Uterus (tissue), 4 donors: ENCODE measurements around the gene TMEM126B. TPM values are rescaled to one million over a fixed set of nuclear protein-coding genes. Genes with fewer than 3 reads are reported as not detected.
"Not testable (repeated sequence)": the region's sequence is repeated elsewhere in the genome, so short reads cannot be mapped to it uniquely, and the experiment has no call there.

Experiments used
- DNase-seq, 2 donors: peaks; one replicate each; pipeline ENCODE4 v3.0.0-alpha.2; 2019 to 2020
- H3K27ac ChIP-seq, 2 donors: fragments of 200-600 bp; sonication (generic); 1 replicate in 1 of 2; 2 replicates in 1 of 2; pipeline ENCODE4 v1.5.1; 2016 to 2018
- H3K27me3 ChIP-seq, 2 donors: fragments of 200-600 bp; sonication (generic); one replicate each; pipeline ENCODE4 v1.5.1; 2018 to 2019; ENCODE audit warnings: control low read depth in 1 of 2
- H3K36me3 ChIP-seq, 2 donors: fragments of 200-600 bp; sonication (generic); one replicate each; pipeline ENCODE4 v1.5.1; 2019; ENCODE audit warnings: control low read depth in 1 of 2
- H3K4me1 ChIP-seq, 2 donors: fragments of 200-600 bp; sonication (generic); one replicate each; pipeline ENCODE4 v1.5.1; 2018 to 2019; ENCODE audit warnings: control low read depth in 1 of 2
- H3K4me3 ChIP-seq, 2 donors: fragments of 200-600 bp; sonication (generic); 1 replicate in 1 of 2; 2 replicates in 1 of 2; pipeline ENCODE4 v1.5.1; 2018 to 2019; ENCODE audit warnings: mild to moderate bottlenecking in 1 of 2
- H3K9me3 ChIP-seq, 2 donors: fragments of 200-600 bp; sonication (generic); one replicate each; pipeline ENCODE4 v1.5.1; 2019; ENCODE audit warnings: control low read depth in 1 of 2
- POLR2A ChIP-seq, 2 donors: fragments of 450-650 bp; IDR thresholded peaks; one replicate each; pipeline ENCODE4 v1.6.1; 2016; ENCODE audit warnings: antibody characterized with exemption in 2 of 2, mild to moderate bottlenecking in 1 of 2, moderate library complexity in 1 of 2
- intact Hi-C: fragments of 100-400 bp; cut with DNase I; formaldehyde crosslinking; loops from one replicate; pipeline ENCODE4 v1.15.1; 2023; ENCODE audit warnings: low total_unique reads
- total RNA-seq, 4 donors: library from RNA; depleted of rRNA in 3 of 4; stranded (reverse); fragments of >200 nt in 3 of 4; gene quantifications; one replicate each; pipeline versions ENCODE4 v1.1.0 to v1.2.4, GENCODE V29; 2014 to 2023
- TF ChIP-seq, protein P1 (sequence below), 4 experiments: fragments of 200-600 bp in 2 of 4; fragments of 450-650 bp in 2 of 4; sonication (generic) in 2 of 4; IDR thresholded peaks; one replicate each; pipeline ENCODE4 v1.5.1; 2016 to 2019; ENCODE audit warnings: antibody characterized with exemption in 4 of 4, mild to moderate bottlenecking in 2 of 4, moderate library complexity in 1 of 4
- donor health status: DM: yes; HTN: yes; CAD: no.

Gene TMEM126B
- total RNA-seq, 4 donors from 2014 or later, result 36.5 to 119 (median 57.9) TPM

DNA sequence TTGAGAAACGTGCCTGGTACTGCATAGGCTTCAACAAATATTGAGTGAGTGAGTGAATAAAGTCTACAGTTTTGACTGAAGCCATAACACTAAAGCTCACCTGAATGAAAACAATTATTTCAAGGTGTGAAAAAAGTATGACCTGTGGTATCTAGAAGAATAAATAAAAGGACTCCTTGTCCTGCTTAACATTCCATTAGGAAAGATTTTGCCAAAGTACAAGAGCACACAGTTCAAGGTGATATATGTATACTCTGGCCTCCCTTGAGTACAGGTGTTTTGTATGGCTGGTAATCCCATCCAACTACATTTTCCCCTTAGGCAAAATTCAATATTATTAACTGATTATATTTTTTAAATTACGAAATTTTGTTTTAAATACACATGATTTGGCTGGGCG lies 38.3 kb downstream of the TMEM126B start:
- H3K9me3 ChIP-seq, result no peaks in the 10 kb centered on the region

DNA sequence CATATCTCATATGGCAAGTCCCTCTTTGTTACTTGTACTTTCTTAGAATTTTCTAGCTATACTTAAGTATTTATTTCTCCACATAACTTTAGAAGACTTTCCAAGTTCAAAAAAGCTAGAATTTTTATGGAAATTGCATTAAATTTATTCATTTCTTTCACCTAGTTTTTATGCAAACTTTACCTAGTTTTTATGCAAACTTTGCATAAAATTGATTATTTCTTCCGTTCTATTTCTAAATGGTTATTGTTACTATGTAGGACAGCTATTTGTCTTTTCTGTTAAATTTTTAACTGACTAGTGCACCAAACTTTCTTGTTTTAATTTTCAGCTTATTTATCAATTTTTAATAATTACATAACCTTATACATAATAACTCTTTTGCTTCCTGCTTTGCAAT lies 39.8 kb downstream of the TMEM126B start:
- TF ChIP-seq POLR2A (IDR thresholded peaks at IDR 0.05), result no peak
- TF ChIP-seq, protein P1, sequence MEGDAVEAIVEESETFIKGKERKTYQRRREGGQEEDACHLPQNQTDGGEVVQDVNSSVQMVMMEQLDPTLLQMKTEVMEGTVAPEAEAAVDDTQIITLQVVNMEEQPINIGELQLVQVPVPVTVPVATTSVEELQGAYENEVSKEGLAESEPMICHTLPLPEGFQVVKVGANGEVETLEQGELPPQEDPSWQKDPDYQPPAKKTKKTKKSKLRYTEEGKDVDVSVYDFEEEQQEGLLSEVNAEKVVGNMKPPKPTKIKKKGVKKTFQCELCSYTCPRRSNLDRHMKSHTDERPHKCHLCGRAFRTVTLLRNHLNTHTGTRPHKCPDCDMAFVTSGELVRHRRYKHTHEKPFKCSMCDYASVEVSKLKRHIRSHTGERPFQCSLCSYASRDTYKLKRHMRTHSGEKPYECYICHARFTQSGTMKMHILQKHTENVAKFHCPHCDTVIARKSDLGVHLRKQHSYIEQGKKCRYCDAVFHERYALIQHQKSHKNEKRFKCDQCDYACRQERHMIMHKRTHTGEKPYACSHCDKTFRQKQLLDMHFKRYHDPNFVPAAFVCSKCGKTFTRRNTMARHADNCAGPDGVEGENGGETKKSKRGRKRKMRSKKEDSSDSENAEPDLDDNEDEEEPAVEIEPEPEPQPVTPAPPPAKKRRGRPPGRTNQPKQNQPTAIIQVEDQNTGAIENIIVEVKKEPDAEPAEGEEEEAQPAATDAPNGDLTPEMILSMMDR (IDR thresholded peaks at IDR 0.05), result no peak
- Histone ChIP-seq H3K27ac (no peak overlapping the region), H3K4me3 (no peak overlapping the region), H3K4me1 (no peaks in the 10 kb centered on the region), H3K9me3 (no peaks in the 10 kb centered on the region), H3K36me3 (no peaks in the 10 kb centered on the region), H3K27me3 (no peaks in the 10 kb centered on the region)
- DNase-seq, result no peak
- intact Hi-C loops, result no loop called here

More for the DNA sequence above, 38.3 kb downstream of the TMEM126B start:
- Histone ChIP-seq H3K4me3 (no peak overlapping the region), H3K4me1 (no peaks in the 10 kb centered on the region), H3K27ac (no peak overlapping the region), H3K36me3 (no peaks in the 10 kb centered on the region), H3K27me3 (no peaks in the 10 kb centered on the region)
- TF ChIP-seq, protein P1 (IDR thresholded peaks at IDR 0.05), result no peak
- no peak for TF ChIP-seq POLR2A (IDR thresholded peaks at IDR 0.05)
- intact Hi-C loops, result no loop called here
- DNase-seq, result no peak

DNA sequence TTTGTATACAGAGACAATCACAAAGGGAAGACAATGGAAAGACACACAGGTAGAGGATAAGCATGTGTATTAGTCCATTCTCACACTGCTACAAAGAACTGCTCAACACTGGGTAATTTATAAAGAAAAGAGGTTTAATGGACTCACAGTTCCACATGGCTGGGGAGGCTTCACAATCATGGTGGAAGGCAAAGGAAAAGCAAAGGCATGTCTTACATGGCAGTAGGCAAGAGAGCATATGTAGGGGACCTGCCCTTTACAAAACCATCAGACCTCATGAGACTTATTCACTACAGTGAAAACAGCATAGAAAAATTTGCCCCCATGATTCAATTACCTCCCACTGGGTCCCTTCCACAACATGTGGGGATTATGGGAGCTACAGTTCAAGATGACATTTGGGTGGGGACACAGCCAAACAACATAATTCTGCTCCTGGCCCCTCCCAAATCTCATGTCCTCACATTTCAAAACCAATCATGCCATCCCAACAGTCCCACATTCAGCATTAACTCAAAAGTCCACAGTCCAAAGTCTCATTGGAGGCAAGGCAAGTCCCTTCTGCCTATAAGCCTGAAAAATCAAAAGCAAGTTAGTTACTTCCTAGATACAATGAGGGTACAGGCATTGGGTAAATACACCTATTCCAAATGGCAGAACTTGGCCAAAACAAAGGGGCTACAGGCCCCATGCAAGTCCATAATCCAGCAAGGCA lies 42.7 kb downstream of the TMEM126B start:
- intact Hi-C loops, H3K36me3 ChIP-seq, DNase-seq, H3K4me1 ChIP-seq, H3K9me3 ChIP-seq, H3K4me3 ChIP-seq, H3K27ac ChIP-seq, H3K27me3 ChIP-seq: not testable (repeated sequence)

DNA sequence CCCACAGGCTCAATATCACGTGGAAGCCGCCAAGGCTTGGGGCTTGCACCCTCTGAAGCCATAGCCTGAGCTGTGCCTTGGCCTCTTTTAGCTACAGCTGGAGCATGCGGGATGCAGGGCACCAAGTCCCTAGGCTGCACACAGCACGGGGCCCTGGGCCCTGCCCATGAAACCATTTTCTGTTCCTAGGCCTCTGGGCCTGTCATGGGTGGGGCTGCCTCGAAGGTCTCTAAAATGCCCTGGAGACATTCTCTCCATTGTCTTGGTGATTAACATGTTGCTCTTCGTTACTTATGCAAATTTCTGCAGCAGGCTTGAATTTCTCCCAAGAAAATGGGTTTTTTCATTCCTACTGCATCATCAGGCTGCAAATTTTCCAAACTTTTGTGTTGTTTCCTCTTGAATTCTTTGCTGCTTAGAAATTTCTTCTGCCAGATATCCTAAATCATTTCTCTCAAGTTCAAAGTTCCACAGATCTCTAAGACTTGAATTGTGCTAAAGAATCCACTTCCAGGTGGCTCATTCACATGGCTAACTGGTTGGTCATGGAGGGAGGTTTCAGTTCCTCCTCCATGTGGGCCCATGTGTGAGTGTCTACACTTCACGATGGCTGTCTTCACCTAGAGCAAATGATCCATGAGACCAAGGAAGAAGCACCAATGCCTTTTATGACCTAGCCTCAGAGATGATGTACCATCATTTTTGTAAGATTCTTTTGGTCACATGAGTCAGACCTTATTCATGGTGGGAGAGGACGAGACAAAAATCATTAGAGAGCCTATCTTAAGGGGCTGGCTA lies 43.9 kb downstream of the TMEM126B start:
- TF ChIP-seq POLR2A (IDR thresholded peaks at IDR 0.05), result no peak
- Histone ChIP-seq H3K9me3 (no peaks in the 10 kb centered on the region), H3K4me3 (no peak overlapping the region), H3K36me3 (no peaks in the 10 kb centered on the region), H3K27ac (no peak overlapping the region), H3K4me1 (no peaks in the 10 kb centered on the region), H3K27me3 (no peaks in the 10 kb centered on the region)
- intact Hi-C loops, result no loop called here
- DNase-seq, result no peak

DNA sequence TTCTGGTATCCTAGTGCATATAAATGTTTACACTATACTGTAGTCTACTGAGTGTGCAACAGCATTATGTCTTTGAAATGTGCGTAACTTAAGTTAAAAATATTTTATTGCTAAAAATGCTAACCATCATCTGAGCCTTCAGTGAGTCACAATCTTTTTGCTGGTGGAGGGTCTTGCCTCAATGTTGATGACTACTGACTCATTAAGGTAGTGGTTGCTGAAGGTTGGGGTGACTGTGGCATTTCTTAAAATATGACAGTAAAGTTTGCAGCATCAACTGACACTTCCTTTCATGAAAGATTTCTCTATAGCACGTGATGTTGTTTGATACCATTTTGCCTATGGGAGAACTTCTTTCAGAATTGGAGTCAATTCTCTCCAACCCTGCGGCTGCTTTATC lies 45.0 kb downstream of the TMEM126B start:
- Histone ChIP-seq H3K4me3 (no peak overlapping the region), H3K4me1 (no peaks in the 10 kb centered on the region), H3K27me3 (no peaks in the 10 kb centered on the region), H3K9me3 (no peaks in the 10 kb centered on the region), H3K36me3 (no peaks in the 10 kb centered on the region), H3K27ac (no peak overlapping the region)
- DNase-seq, result no peak
- TF ChIP-seq POLR2A (IDR thresholded peaks at IDR 0.05), result no peak
- TF ChIP-seq, protein P1 (IDR thresholded peaks at IDR 0.05), result no peak
- intact Hi-C loops, result no loop called here

DNA sequence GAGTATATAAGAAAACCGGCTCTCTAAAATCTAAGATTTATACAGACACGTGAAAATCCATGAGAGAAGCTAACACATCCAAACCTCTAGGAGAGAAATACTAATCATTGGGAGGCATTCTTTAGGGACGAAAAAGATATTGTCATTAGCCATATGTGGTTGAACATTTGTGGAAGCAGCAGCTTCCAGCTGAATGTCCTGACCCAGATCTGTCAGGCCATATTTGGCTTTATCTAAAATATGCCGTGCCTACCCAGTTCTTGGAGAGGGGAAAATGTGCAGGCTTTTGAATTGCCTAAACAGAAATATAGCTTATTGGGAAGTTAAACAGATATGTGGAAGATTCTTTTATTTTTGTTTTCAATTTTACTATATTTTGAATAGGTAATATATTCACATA lies 51.2 kb downstream of the TMEM126B start:
- TF ChIP-seq, protein P1 (IDR thresholded peaks at IDR 0.05), result no peak
- TF ChIP-seq POLR2A (IDR thresholded peaks at IDR 0.05), result no peak

More for the DNA sequence above, 51.2 kb downstream of the TMEM126B start:
- no peaks in the 10 kb centered on the region for H3K27me3 ChIP-seq
- H3K36me3 ChIP-seq, result no peaks in the 10 kb centered on the region
- no peak for DNase-seq
- H3K27ac ChIP-seq, result no peak overlapping the region
- H3K4me1 ChIP-seq, result peaks cover 0 to 6% of the 10 kb centered on the region in 2 donors
- H3K4me3 ChIP-seq, result no peak overlapping the region
- intact Hi-C loops, result no loop called here
- H3K9me3 ChIP-seq, result no peaks in the 10 kb centered on the region
